HL-60 (cell line): Measurements from ENCODE around the gene NFIX.
A peak's percentile ranks its signal among the peaks of the same experiment; 100 is the strongest.

Experiments used
- DNase-seq, 2 experiments: peaks; one replicate each; pipeline ENCODE4 v3.0.0-alpha.2; 2010 to 2020; ENCODE audit warnings: low read depth in 1 of 2, low spot score in 1 of 2
- H3K27ac ChIP-seq: fragments of 250-450 bp; sonication (Bioruptor Pico); replicated peaks from 2 replicates; pipeline ENCODE4 v1.5.1; 2020; ENCODE audit warnings: mild to moderate bottlenecking, moderate library complexity
- H3K27me3 ChIP-seq: fragments of 250-450 bp; sonication (Bioruptor Pico); 2 replicates; pipeline ENCODE4 v1.5.1; 2021; ENCODE audit warnings: mild to moderate bottlenecking, moderate library complexity; ENCODE audit not compliant: insufficient read depth, poor library complexity, severe bottlenecking
- H3K4me3 ChIP-seq: replicated peaks from 2 replicates; pipeline ENCODE4 v1.5.1; 2011; ENCODE audit warnings: mild to moderate bottlenecking, control low read depth, low read length; ENCODE audit not compliant: insufficient read depth
- GABPA ChIP-seq: IDR thresholded peaks from 2 replicates; pipeline ENCODE4 v1.6.1; 2012; ENCODE audit warnings: low read depth
- POLR2AphosphoS5 ChIP-seq: IDR thresholded peaks from 2 replicates; pipeline ENCODE4 v1.6.1; 2012; ENCODE audit warnings: low read depth
- REST ChIP-seq: IDR thresholded peaks from 2 replicates; pipeline ENCODE4 v1.6.1; 2012; ENCODE audit warnings: low read depth; ENCODE audit not compliant: insufficient replicate concordance
- SPI1 ChIP-seq: IDR thresholded peaks from 2 replicates; pipeline ENCODE4 v1.6.1; 2012; ENCODE audit warnings: low read depth, mild to moderate bottlenecking, borderline replicate concordance
- TF ChIP-seq, protein P1 (sequence below): IDR thresholded peaks from one replicate; pipeline ENCODE4 v1.5.1; 2011; ENCODE audit warnings: low read length, control low read depth, inconsistent platforms; ENCODE audit not compliant: insufficient read depth

The NFIX gene

GRCh38 chr19:12992729-12993128 lies 2.5 kb upstream of the NFIX start:
- TF ChIP-seq REST (no peak), GABPA (no peak), SPI1 (no peak), POLR2AphosphoS5 (no peak)
- TF ChIP-seq, protein P1, sequence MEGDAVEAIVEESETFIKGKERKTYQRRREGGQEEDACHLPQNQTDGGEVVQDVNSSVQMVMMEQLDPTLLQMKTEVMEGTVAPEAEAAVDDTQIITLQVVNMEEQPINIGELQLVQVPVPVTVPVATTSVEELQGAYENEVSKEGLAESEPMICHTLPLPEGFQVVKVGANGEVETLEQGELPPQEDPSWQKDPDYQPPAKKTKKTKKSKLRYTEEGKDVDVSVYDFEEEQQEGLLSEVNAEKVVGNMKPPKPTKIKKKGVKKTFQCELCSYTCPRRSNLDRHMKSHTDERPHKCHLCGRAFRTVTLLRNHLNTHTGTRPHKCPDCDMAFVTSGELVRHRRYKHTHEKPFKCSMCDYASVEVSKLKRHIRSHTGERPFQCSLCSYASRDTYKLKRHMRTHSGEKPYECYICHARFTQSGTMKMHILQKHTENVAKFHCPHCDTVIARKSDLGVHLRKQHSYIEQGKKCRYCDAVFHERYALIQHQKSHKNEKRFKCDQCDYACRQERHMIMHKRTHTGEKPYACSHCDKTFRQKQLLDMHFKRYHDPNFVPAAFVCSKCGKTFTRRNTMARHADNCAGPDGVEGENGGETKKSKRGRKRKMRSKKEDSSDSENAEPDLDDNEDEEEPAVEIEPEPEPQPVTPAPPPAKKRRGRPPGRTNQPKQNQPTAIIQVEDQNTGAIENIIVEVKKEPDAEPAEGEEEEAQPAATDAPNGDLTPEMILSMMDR = no peak
- no peak overlapping the region for H3K27ac ChIP-seq
- DNase-seq = no peak
- H3K4me3 ChIP-seq = no peak overlapping the region
- H3K27me3 ChIP-seq = no peaks in the 10 kb centered on the region

- no peak for TF ChIP-seq SPI1
- no peak for TF ChIP-seq GABPA
- TF ChIP-seq REST = no peak
- TF ChIP-seq, protein P1 = no peak
- no peak for TF ChIP-seq POLR2AphosphoS5
- no peak for DNase-seq
- H3K4me3 ChIP-seq = no peak overlapping the region
- H3K27ac ChIP-seq = no peak overlapping the region
- H3K27me3 ChIP-seq = no peaks in the 10 kb centered on the region
Observed at GRCh38 chr19:12993562-12993961, 1.7 kb upstream of the NFIX start.

- Histone ChIP-seq H3K27me3 (no peaks in the 10 kb centered on the region), H3K4me3 (peak overlapping the region; percentile 42), H3K27ac (no peak overlapping the region)
- DNase-seq = peak in 1 of 2 experiments; percentile 45
- TF ChIP-seq, protein P1 = no peak
- TF ChIP-seq REST = no peak
- no peak for TF ChIP-seq GABPA
- TF ChIP-seq SPI1 = no peak
- TF ChIP-seq POLR2AphosphoS5 = no peak
Observed at GRCh38 chr19:12995596-12996405, 526 bp downstream of the NFIX start.
